ENCODE measurements around the gene HJV.

- TF ChIP-seq YY1 (IDR thresholded peaks at IDR 0.05; ENCODE audit: insufficient read depth, insufficient replicate concordance, low read depth, low read length) = no peak
- no peak for TF ChIP-seq CTCF (CRISPR knock-in tag; IDR thresholded peaks at IDR 0.05)
- no peak for TF ChIP-seq TAF1 (CRISPR knock-in tag; IDR thresholded peaks at IDR 0.05)
- no peak for TF ChIP-seq CEBPB (IDR thresholded peaks at IDR 0.05; ENCODE audit: borderline replicate concordance, low read depth, low read length)
- no peak for TF ChIP-seq SNRNP70 (IDR thresholded peaks at IDR 0.05; ENCODE audit: low read depth, low read length)
- no peak for TF ChIP-seq HOXA9 (CRISPR knock-in tag; IDR thresholded peaks at IDR 0.05; ENCODE audit: borderline replicate concordance)
- TF ChIP-seq ELF1 (CRISPR knock-in tag; IDR thresholded peaks at IDR 0.05) = no peak
- no peak for TF ChIP-seq HNRNPH1 (optimal IDR thresholded peaks at IDR 0.05; ENCODE audit: low read depth, low read length)
- TF ChIP-seq TBL1XR1 (IDR thresholded peaks at IDR 0.05; ENCODE audit: borderline replicate concordance, low read length, partially characterized antibody) = no peak
- no peak for TF ChIP-seq ZFX (CRISPR knock-in tag; IDR thresholded peaks at IDR 0.05; ENCODE audit: low read depth)
- TF ChIP-seq NBN (conservative IDR thresholded peaks at IDR 0.05) = no peak
Observed at GRCh38 chr1:145987926-145988325, 33.6 kb downstream of the HJV start.
